ENCODE measurements around the gene DGCR6L.
"Not testable (repeated sequence)": the region's sequence is repeated elsewhere in the genome, so short reads cannot be mapped to it uniquely, and the experiment has no call there.

DGCR6L gene

DNA sequence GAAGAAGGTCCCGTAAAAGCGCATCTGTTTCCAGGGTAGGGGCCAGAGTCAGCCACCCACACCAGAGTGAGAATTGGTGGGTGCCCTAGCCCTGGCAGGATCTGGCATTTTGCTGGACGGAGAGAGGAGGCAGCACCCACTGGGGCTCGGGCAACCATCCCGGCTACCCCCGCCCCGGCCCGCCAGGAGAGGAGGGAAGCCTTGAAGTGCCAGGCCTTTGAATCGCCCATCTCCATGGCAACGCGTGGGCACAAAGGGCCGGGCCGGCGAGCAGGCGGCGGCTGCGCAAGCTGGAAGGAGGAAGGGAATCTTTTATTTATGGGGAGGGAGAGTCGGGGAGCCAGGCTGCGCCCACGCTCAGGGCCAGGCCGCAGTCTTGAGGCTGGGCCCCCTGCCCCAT, 39.7 kb downstream of the DGCR6L start:
- H3K4me3 Mint-ChIP-seq, H3K9me3 Mint-ChIP-seq, ATAC-seq, H3K4me1 Mint-ChIP-seq, H3K27me3 Mint-ChIP-seq, DNase-seq, H3K27ac Mint-ChIP-seq: not testable (repeated sequence)

DNA sequence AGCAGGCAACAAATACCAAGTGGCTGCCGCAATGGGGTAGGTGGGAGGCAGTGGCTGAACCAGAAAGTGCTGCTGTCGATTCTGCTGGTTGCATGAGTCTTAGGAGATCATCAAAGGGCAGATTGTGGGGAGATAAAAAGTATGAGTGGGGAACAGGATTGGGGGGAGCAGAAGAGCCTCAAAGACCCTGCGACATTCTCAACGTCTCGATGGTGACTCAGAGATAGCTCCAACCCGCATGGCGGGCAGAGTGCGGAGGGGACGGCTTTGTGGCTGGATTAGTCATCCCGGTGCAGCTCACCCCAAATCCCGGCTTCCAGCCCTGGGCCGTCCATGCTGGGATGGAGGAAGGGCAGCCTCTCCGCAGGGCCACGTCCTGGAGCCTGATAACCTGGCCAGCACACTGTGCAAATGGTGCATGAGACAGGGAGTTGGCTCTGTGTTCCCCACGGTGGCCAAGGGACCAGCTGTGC, 40.2 kb downstream of the DGCR6L start:
- Mint-ChIP-seq H3K27me3 (no peaks in the 10 kb centered on the region), H3K4me1 (peaks cover 7% of the 10 kb centered on the region), H3K27ac (no peak overlapping the region), H3K9me3 (no peaks in the 10 kb centered on the region), H3K4me3 (no peak overlapping the region)
- ATAC-seq (peak; percentile 13), DNase-seq (no peak)

DNA sequence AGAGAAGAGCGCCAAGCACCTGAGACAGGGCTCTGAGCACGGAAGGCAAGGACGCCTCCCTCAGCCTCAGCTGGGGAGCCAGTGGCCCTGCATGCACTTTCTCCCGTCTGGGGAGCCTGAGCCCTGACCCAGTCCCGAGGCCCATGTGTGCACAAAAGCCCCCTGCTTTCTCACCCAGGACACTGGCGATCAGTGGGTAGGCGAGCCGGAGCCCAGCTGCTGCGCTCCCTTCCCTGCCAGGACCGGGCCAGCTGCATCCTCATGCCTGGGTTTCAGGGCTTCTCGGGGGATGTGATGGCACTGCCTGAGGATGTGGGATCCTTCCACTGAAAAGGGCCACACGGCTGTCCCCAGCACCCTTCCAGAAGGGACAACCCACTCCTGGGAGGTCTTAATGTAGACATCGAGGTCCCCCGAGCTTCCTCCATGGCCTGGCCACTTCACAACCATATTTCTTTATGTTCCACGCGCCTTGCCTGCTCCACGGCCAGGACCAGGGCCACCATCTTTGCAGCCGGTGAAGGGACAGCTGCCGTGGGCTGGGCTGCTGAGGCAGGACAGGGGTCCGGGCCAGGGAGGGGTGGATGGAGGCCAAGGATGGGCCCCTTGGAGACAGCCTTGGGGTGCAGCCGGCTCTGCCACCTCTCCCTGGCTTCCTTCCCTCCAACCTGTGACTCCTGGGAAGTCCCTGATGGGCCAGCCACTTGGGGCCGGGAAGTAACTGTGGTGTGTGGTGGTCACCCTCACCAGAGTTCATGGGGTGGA, 41.0 kb downstream of the DGCR6L start:
- DNase-seq, H3K27ac Mint-ChIP-seq, H3K9me3 Mint-ChIP-seq, H3K4me1 Mint-ChIP-seq, H3K4me3 Mint-ChIP-seq, ATAC-seq, H3K27me3 Mint-ChIP-seq: not testable (repeated sequence)

DNA sequence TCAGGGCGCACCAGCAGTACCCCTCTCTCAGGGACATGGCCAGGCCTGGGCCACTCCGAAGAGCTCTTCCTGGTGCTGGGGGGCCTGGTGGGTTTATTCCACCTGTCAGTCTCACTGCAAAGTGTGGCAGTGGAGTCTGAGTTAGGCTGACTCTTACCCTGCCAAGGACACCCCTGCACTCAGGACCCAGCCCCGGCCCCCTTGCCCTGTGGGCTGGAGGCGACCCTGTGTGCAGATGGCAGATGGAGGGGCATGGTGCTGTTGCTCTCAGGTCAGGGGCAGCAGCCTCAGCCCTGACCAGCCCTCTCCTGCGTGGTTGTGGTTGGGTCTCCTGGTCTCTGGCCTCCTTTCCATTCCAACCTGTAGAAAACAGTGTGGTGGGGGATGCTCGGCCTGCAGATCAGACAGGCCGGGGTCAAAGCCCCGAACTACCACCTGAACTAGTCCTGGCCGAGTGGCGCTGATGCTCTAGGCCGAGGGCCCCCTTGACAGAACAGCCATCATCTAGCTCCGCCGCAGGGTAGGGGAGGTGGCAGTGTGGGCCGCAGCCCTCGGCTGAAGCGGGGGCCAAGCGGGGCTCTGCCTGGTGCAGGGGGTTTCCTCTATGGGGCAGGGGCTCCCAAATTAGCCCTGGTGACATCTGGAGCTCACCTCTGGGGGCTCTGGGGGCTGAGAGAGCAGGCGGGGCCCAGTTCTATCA, 41.8 kb downstream of the DGCR6L start:
- DNase-seq, H3K9me3 Mint-ChIP-seq, H3K27ac Mint-ChIP-seq, H3K27me3 Mint-ChIP-seq, H3K4me1 Mint-ChIP-seq, H3K4me3 Mint-ChIP-seq, ATAC-seq: not testable (repeated sequence)

GRCh38 chr22:20276468-20276867, 43.4 kb downstream of the DGCR6L start:
- Mint-ChIP-seq H3K27ac (no peak overlapping the region), H3K9me3 (no peaks in the 10 kb centered on the region), H3K4me3 (no peak overlapping the region), H3K4me1 (peaks cover 7% of the 10 kb centered on the region), H3K27me3 (no peaks in the 10 kb centered on the region)
- ATAC-seq (no peak), DNase-seq (no peak)

DNA sequence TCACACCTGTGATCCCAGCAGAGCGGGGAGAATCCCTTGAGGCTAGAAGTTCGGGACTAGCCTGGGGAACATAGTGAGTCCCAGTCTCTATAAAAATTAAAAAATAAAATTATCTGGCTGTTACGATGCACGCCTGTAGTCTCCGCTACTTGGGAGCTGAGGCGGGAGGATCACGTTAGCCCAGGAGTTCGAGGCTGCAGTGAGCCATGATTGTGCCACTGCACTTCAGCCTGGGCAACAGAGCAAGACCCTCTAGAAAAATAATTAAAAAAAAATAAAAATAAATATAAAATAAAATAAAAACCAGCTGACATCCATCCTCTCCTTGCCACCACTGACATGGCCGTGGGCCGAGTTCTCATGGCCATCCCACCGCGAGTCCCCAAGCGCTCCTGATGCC, 44.0 kb downstream of the DGCR6L start:
- no peaks in the 10 kb centered on the region for H3K27me3 Mint-ChIP-seq
- no peak overlapping the region for H3K27ac Mint-ChIP-seq
- ATAC-seq (no peak), DNase-seq (no peak)
- no peaks in the 10 kb centered on the region for H3K9me3 Mint-ChIP-seq
- H3K4me3 Mint-ChIP-seq: no peak overlapping the region
- H3K4me1 Mint-ChIP-seq: peaks cover 7% of the 10 kb centered on the region

GRCh38 chr22:20275325-20275724, 44.5 kb downstream of the DGCR6L start:
- not testable (repeated sequence) for H3K9me3 Mint-ChIP-seq, DNase-seq, ATAC-seq, H3K27ac Mint-ChIP-seq, H3K4me3 Mint-ChIP-seq, H3K4me1 Mint-ChIP-seq, H3K27me3 Mint-ChIP-seq

DNA sequence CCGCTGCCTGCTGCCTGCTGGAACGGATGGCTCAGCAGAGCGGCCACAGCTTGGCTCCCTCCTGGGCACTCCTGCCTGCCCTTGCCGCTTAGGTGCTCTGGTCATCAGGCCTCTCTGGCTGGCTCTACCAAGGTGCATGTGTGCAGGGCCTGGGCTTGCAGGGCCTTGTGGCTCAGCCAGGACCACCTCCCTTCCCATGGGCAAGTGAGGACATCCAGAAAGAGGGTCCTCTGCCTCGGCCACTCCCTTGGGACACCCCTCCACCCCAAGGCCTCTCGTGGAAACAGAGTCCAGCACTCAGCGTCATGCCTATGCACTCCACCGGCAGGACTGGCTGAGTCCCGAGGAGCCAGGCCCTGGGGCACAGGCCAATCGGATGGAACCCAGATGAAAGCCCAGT, 45.5 kb downstream of the DGCR6L start:
- H3K27ac Mint-ChIP-seq, H3K9me3 Mint-ChIP-seq, ATAC-seq, H3K27me3 Mint-ChIP-seq, H3K4me1 Mint-ChIP-seq, DNase-seq, H3K4me3 Mint-ChIP-seq: not testable (repeated sequence)

- Mint-ChIP-seq H3K27me3 (no peaks in the 10 kb centered on the region), H3K27ac (peak overlapping the region in 1 of 2 donors; percentile 54), H3K4me1 (peaks cover 3% of the 10 kb centered on the region)
Observed at GRCh38 chr22:20273758-20274181, 46.1 kb downstream of the DGCR6L start.

GRCh38 chr22:20272700-20273099, 47.2 kb downstream of the DGCR6L start:
- DNase-seq (no peak), ATAC-seq (no peak)
- Mint-ChIP-seq H3K4me1 (peaks cover 6% of the 10 kb centered on the region), H3K9me3 (no peaks in the 10 kb centered on the region), H3K27ac (no peak overlapping the region), H3K27me3 (no peaks in the 10 kb centered on the region), H3K4me3 (no peak overlapping the region)

More at GRCh38 chr22:20273758-20274181, 46.1 kb downstream of the DGCR6L start:
- H3K4me3 Mint-ChIP-seq: no peak overlapping the region
- no peak for ATAC-seq
- DNase-seq: no peak
- H3K9me3 Mint-ChIP-seq: no peaks in the 10 kb centered on the region

- DNase-seq (no peak), ATAC-seq (no peak)
- Mint-ChIP-seq H3K4me3 (no peak overlapping the region), H3K27ac (no peak overlapping the region), H3K9me3 (no peaks in the 10 kb centered on the region), H3K4me1 (peaks cover 8% of the 10 kb centered on the region), H3K27me3 (peaks cover under 1% of the 10 kb centered on the region)
Observed at GRCh38 chr22:20272174-20272573, 47.7 kb downstream of the DGCR6L start.

- ATAC-seq (no peak), DNase-seq (no peak)
- H3K4me1 Mint-ChIP-seq: peaks cover 16% of the 10 kb centered on the region
- H3K27me3 Mint-ChIP-seq: peaks cover 8% of the 10 kb centered on the region
- H3K27ac Mint-ChIP-seq: no peak overlapping the region
- no peak overlapping the region for H3K4me3 Mint-ChIP-seq
- H3K9me3 Mint-ChIP-seq: no peaks in the 10 kb centered on the region
Observed at GRCh38 chr22:20271114-20271994, 48.5 kb downstream of the DGCR6L start.

- H3K27me3 Mint-ChIP-seq, H3K4me3 Mint-ChIP-seq, H3K9me3 Mint-ChIP-seq, H3K27ac Mint-ChIP-seq, DNase-seq, ATAC-seq: not testable (repeated sequence)
- peaks cover 16% of the 10 kb centered on the region for H3K4me1 Mint-ChIP-seq
Observed at GRCh38 chr22:20270190-20271113, 49.4 kb downstream of the DGCR6L start.

GRCh38 chr22:20269673-20270072, 50.2 kb downstream of the DGCR6L start:
- not testable (repeated sequence) for H3K27me3 Mint-ChIP-seq, DNase-seq, H3K9me3 Mint-ChIP-seq, ATAC-seq, H3K4me3 Mint-ChIP-seq, H3K27ac Mint-ChIP-seq
- H3K4me1 Mint-ChIP-seq: peaks cover 16% of the 10 kb centered on the region

GRCh38 chr22:20269201-20269600, 50.7 kb downstream of the DGCR6L start:
- not testable (repeated sequence) for DNase-seq, ATAC-seq, H3K27me3 Mint-ChIP-seq, H3K9me3 Mint-ChIP-seq, H3K27ac Mint-ChIP-seq
- Mint-ChIP-seq H3K4me3 (peak overlapping the region in 1 of 2 donors; percentile 72), H3K4me1 (peaks cover 16% of the 10 kb centered on the region)
